HCT116 (cell line): ENCODE measurements around the gene SMIM33. TPM values are rescaled to one million over a fixed set of nuclear protein-coding genes. Genes with fewer than 3 reads are reported as not detected.

Source experiments
- CBX3 ChIP-seq: IDR thresholded peaks from 2 replicates; pipeline ENCODE4 v1.6.1; 2012; ENCODE audit warnings: low read depth
- FOSL1 ChIP-seq: IDR thresholded peaks from 2 replicates; pipeline ENCODE4 v1.6.1; 2012; ENCODE audit warnings: low read depth
- POLR2A ChIP-seq: IDR thresholded peaks from 2 replicates; pipeline ENCODE4 v1.7.0; 2011; ENCODE audit warnings: borderline replicate concordance; ENCODE audit not compliant: insufficient read depth, insufficient read length; ENCODE audit errors: extremely low read depth
- RAD21 ChIP-seq: IDR thresholded peaks from 2 replicates; pipeline ENCODE4 v1.6.1; 2012; ENCODE audit warnings: low read depth, mild to moderate bottlenecking
- REST ChIP-seq: IDR thresholded peaks from 2 replicates; pipeline ENCODE4 v1.6.1; 2012; ENCODE audit warnings: low read depth
- SP1 ChIP-seq: IDR thresholded peaks from 2 replicates; pipeline ENCODE4 v1.6.1; 2012; ENCODE audit warnings: low read depth
- TCF7L2 ChIP-seq: IDR thresholded peaks from 2 replicates; pipeline ENCODE4 v1.7.0; 2011; ENCODE audit warnings: borderline replicate concordance, inconsistent platforms; ENCODE audit not compliant: insufficient read depth, insufficient read length; ENCODE audit errors: extremely low read depth
- total RNA-seq: library from RNA; stranded (reverse); gene quantifications from one replicate; pipeline ENCODE4 v1.2.1, GENCODE V29; 2021; ENCODE audit not compliant: unreplicated experiment
- TF ChIP-seq, protein P1 (sequence below), 3 experiments: fragments of 200-600 bp in 1 of 3; sonication (generic) in 1 of 3; IDR thresholded peaks in 2 of 3; conservative IDR thresholded peaks in 1 of 3; 2 replicates each; pipeline ENCODE4 v1.5.1; 2012 to 2017; ENCODE audit warnings: low read depth in 2 of 3, low read length in 2 of 3, antibody characterized with exemption in 1 of 3, borderline replicate concordance in 1 of 3, control low read depth in 1 of 3, mild to moderate bottlenecking in 1 of 3, mixed read lengths in 1 of 3, mixed run types in 1 of 3, moderate library complexity in 1 of 3; ENCODE audit not compliant: insufficient read depth in 1 of 3

SMIM33 gene
- total RNA-seq, 1 experiment from 2014 or later = not detected

GRCh38 chr5:139517683-139518564 is 47.1 kb downstream of the SMIM33 start (continued):
- no peak for TF ChIP-seq TCF7L2
- no peak for TF ChIP-seq REST
- TF ChIP-seq FOSL1 = no peak
- TF ChIP-seq, protein P1, sequence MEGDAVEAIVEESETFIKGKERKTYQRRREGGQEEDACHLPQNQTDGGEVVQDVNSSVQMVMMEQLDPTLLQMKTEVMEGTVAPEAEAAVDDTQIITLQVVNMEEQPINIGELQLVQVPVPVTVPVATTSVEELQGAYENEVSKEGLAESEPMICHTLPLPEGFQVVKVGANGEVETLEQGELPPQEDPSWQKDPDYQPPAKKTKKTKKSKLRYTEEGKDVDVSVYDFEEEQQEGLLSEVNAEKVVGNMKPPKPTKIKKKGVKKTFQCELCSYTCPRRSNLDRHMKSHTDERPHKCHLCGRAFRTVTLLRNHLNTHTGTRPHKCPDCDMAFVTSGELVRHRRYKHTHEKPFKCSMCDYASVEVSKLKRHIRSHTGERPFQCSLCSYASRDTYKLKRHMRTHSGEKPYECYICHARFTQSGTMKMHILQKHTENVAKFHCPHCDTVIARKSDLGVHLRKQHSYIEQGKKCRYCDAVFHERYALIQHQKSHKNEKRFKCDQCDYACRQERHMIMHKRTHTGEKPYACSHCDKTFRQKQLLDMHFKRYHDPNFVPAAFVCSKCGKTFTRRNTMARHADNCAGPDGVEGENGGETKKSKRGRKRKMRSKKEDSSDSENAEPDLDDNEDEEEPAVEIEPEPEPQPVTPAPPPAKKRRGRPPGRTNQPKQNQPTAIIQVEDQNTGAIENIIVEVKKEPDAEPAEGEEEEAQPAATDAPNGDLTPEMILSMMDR (IDR thresholded peaks at IDR 0.05 in 2 of 3, conservative IDR thresholded peaks at IDR 0.05 in 1 of 3; ENCODE audit: borderline replicate concordance in 1 of 3, insufficient read depth in 1 of 3, low read depth in 2 of 3, low read length in 2 of 3) = peak; percentile 82 to 96 (median 88)
- TF ChIP-seq CBX3 = no peak
- no peak; the same call in 1 of the 2 replicates for TF ChIP-seq SP1
- peak; percentile 73 for TF ChIP-seq POLR2A
- peak; percentile 71 for TF ChIP-seq RAD21
- TF ChIP-seq, all 23 proteins: peak for 9

Other genes starting within 250 kb of the SMIM33 start
- gene MATR3, start 177.3 kb upstream of the SMIM33 start, total RNA-seq = 123 TPM
- 108 TPM for gene PAIP2, start 129.2 kb upstream of the SMIM33 start, total RNA-seq
- not detected for gene SLC23A1, start 87.7 kb upstream of the SMIM33 start, total RNA-seq
- 0.81 TPM for gene MZB1, start 81.1 kb upstream of the SMIM33 start, total RNA-seq
- 1.7 TPM for gene PROB1, start 75.9 kb upstream of the SMIM33 start, total RNA-seq
- gene SPATA24, start 66.9 kb upstream of the SMIM33 start, total RNA-seq = 3.1 TPM
- gene DNAJC18, start 31.5 kb upstream of the SMIM33 start, total RNA-seq = 5.7 TPM
- not detected for gene ECSCR, start 8.3 kb upstream of the SMIM33 start, total RNA-seq
- gene STING1, start 11.8 kb downstream of the SMIM33 start, total RNA-seq = 17.7 TPM
- gene UBE2D2, start 90.3 kb downstream of the SMIM33 start, total RNA-seq = 140 TPM
- 43.1 TPM for gene CXXC5, start 177.3 kb downstream of the SMIM33 start, total RNA-seq